Endodermal cell (in vitro differentiated cells): Measurements from ENCODE around the gene WDR38. TPM values are rescaled to one million over a fixed set of nuclear protein-coding genes. Genes with fewer than 3 reads are reported as not detected.

Experiments used
- DNase-seq: peaks from one replicate; pipeline ENCODE4 v3.0.0-alpha.2; 2017
- H3K27ac ChIP-seq: 2 replicates; pipeline ENCODE4 v1.5.1; 2013; ENCODE audit warnings: mild to moderate bottlenecking, low read depth, low read length, moderate library complexity
- H3K27me3 ChIP-seq: 2 replicates; pipeline ENCODE4 v1.6.1; 2013; ENCODE audit warnings: mild to moderate bottlenecking, low read length, moderate library complexity; ENCODE audit not compliant: insufficient read depth, control insufficient read depth, poor library complexity, severe bottlenecking
- H3K36me3 ChIP-seq: 2 replicates; pipeline ENCODE4 v1.7.0; 2013; ENCODE audit warnings: mild to moderate bottlenecking, low read length, moderate library complexity; ENCODE audit not compliant: control insufficient read depth, insufficient read depth
- H3K4me1 ChIP-seq: one replicate; pipeline ENCODE4 v1.7.0; 2013; ENCODE audit warnings: low read length; ENCODE audit not compliant: control insufficient read depth, insufficient read depth
- H3K4me3 ChIP-seq: 2 replicates; pipeline ENCODE4 v1.5.1; 2013; ENCODE audit warnings: mild to moderate bottlenecking, low read length, moderate library complexity
- H3K9ac ChIP-seq: 2 replicates; pipeline ENCODE4 v1.6.1; 2013; ENCODE audit warnings: mild to moderate bottlenecking, low read length, moderate library complexity; ENCODE audit not compliant: poor library complexity, severe bottlenecking; ENCODE audit errors: extremely low read depth
- H3K9me3 ChIP-seq: 2 replicates; pipeline ENCODE4 v1.6.1; 2013; ENCODE audit warnings: mild to moderate bottlenecking, low read length, moderate library complexity; ENCODE audit not compliant: control insufficient read depth
- H3K27ac Mint-ChIP-seq: 2 replicates; pipeline ENCODE4 v1.8.0; 2020; ENCODE audit warnings: mixed read lengths
- H3K27me3 Mint-ChIP-seq: 2 replicates; pipeline ENCODE4 v1.8.0; 2021; ENCODE audit warnings: mild to moderate bottlenecking, mixed read lengths; ENCODE audit not compliant: insufficient read depth
- H3K36me3 Mint-ChIP-seq: 2 replicates; pipeline ENCODE4 v1.8.0; 2020; ENCODE audit warnings: low read depth, mixed read lengths
- H3K4me1 Mint-ChIP-seq: 2 replicates; pipeline ENCODE4 v1.8.0; 2020; ENCODE audit warnings: mixed read lengths
- H3K4me3 Mint-ChIP-seq: 2 replicates; pipeline ENCODE4 v1.8.0; 2020; ENCODE audit warnings: mild to moderate bottlenecking, moderate library complexity, mixed read lengths
- H3K9me3 Mint-ChIP-seq: 2 replicates; pipeline ENCODE4 v1.8.0; 2020; ENCODE audit warnings: mild to moderate bottlenecking, mixed read lengths
- WGBS, 2 experiments: methylation state at CpG; one replicate each; pipeline versions ENCODE4 v1.1.5 to v1.1.7; 2013; ENCODE audit warnings: missing lambda C conversion rate in 2 of 2, mixed read lengths in 1 of 2; ENCODE audit not compliant: insufficient coverage in 1 of 2, insufficient read length in 1 of 2; 5-methylcytosine and 5-hydroxymethylcytosine counted together
- total RNA-seq, 2 donors: library from RNA; stranded (reverse); fragmentation: NEBNext Ultra II Directional in 1 of 2; extraction: Animal tissue kit (Norgen Biotek cat#: 25700) in 1 of 2; gene quantifications; 2 replicates in 1 of 2; 3 replicates in 1 of 2; pipeline ENCODE4 v1.2.1, GENCODE V29; 2021
- TF ChIP-seq, protein P1 (sequence below): fragments of 200-600 bp; sonication (generic); conservative IDR thresholded peaks from 2 replicates; pipeline ENCODE4 v1.5.0; 2021; ENCODE audit warnings: antibody characterized with exemption, mild to moderate bottlenecking

WDR38 gene
- total RNA-seq, 2 donors from 2014 or later = not detected

DNA sequence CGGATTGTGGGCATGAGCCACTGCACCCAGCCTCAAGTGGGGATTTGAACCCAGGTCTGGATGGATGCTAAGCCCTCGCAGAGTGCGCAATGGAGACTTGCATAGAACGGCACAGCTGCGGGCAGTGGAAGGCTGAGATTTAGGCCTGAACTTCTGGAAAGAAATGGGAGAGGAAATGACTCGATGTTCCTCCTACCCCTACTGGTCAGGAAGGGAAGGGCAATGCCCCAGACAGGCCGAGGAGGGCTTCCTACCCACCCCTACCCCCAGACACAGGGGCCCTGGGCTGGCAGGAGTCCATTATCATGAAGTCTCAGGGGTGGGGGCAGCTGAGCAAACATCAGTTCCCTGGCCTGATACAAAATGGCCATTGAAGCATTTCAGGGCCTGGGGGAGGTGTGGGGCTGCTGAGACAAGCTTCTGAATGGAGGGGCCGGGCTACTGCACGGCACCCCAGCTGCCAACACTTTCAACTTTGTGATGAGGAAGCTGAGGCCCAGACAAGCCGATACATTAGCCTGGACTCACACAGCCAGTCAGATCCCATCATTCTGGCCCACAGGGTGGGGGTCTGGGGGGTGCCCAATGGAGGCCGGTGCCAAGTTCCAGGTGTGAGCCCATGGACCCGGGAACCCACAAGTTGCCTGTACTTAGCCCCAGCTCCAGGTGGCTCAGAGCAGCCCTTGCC is 13.5 kb upstream of the WDR38 start:
- Mint-ChIP-seq H3K36me3 (no peaks in the 10 kb centered on the region), H3K4me3 (no peak overlapping the region), H3K4me1 (no peaks in the 10 kb centered on the region), H3K27ac (peak overlapping the region; percentile 81), H3K27me3 (no peaks in the 10 kb centered on the region), H3K9me3 (no peaks in the 10 kb centered on the region)
- DNase-seq = peak; percentile 89
- Histone ChIP-seq H3K9ac (no peak overlapping the region), H3K4me3 (no peak overlapping the region), H3K9me3 (no peaks in the 10 kb centered on the region), H3K4me1 (peaks cover 6% of the 10 kb centered on the region), H3K27ac (no peak overlapping the region), H3K27me3 (no peaks in the 10 kb centered on the region), H3K36me3 (no peaks in the 10 kb centered on the region)
- WGBS, 2 experiments = 77% methylated on average over 11 to 12 of the region's 12 CpGs
- TF ChIP-seq, protein P1, sequence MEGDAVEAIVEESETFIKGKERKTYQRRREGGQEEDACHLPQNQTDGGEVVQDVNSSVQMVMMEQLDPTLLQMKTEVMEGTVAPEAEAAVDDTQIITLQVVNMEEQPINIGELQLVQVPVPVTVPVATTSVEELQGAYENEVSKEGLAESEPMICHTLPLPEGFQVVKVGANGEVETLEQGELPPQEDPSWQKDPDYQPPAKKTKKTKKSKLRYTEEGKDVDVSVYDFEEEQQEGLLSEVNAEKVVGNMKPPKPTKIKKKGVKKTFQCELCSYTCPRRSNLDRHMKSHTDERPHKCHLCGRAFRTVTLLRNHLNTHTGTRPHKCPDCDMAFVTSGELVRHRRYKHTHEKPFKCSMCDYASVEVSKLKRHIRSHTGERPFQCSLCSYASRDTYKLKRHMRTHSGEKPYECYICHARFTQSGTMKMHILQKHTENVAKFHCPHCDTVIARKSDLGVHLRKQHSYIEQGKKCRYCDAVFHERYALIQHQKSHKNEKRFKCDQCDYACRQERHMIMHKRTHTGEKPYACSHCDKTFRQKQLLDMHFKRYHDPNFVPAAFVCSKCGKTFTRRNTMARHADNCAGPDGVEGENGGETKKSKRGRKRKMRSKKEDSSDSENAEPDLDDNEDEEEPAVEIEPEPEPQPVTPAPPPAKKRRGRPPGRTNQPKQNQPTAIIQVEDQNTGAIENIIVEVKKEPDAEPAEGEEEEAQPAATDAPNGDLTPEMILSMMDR = peak; percentile 83

DNA sequence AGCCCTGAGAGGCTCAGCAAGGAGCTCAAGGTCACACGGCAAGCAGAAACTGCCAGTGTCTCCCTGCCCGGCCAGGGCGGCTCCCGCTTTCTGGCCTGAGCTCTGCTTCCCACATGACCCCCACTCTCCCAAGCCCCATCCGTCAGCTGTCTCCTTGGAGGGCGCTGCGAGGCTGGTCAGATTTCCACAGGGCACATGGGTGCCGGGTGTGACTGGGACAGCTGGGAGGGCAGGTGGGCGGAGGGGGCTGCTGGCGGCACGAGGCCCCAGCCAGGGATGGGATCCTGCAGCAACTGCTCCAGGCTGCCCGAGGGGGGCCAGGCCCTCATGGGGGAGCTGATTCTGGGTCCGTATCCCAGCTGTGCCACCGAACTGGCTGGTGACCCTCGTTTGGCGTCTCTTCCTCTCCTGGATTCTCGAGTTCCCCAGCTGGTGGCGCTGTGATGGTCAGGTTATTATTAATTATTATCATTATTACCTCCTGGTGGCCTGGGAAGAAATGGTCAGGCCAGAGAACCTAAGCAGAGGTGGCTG is 12.9 kb upstream of the WDR38 start:
- peak; percentile 77 for DNase-seq
- Histone ChIP-seq H3K9ac (no peak overlapping the region), H3K4me1 (peaks cover 6% of the 10 kb centered on the region), H3K36me3 (no peaks in the 10 kb centered on the region), H3K4me3 (no peak overlapping the region), H3K9me3 (no peaks in the 10 kb centered on the region), H3K27me3 (no peaks in the 10 kb centered on the region), H3K27ac (no peak overlapping the region)
- Mint-ChIP-seq H3K27ac (no peak overlapping the region), H3K27me3 (no peaks in the 10 kb centered on the region), H3K36me3 (no peaks in the 10 kb centered on the region), H3K4me1 (peaks cover under 1% of the 10 kb centered on the region), H3K4me3 (no peak overlapping the region), H3K9me3 (no peaks in the 10 kb centered on the region)
- WGBS, 2 experiments = 83 to 93% methylated on average over 9 to 17 of the region's 18 CpGs
- TF ChIP-seq, protein P1 = peak; percentile 77

DNA sequence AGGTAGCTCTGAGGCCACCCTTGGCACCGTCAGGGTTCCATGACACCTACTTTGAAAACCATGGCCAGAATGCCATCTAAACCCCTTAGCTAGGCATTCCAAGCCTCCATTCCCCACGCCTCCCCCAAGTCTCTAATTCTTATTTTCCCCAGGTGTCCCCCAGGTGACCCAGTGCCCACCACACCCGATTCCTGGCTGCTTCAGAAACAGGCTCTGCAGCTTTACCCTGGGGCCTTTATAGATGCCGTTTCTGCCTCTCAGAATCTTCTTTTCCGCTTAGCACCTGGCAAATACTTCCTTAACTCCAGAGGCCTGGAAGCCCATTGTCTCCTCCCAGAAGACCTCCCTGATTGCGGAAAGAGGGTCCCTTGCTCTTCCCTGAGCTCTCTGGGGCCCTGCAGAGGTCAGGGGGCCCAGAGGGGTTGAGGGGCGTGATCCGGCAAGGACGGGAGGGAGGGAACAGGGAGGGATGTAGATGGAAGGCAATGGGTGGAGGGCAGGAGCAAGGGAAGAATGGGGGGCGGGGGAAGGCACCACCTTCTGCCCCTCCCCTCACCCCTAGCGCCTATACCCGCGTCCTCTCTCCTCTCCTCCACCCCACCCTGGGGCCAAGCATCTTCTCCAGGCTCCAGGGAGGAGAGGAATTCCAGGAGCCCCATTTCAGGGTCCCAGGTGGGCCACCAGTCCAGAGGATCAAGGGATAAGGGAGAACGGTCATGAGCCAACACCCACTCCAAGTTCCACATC is 12.0 kb upstream of the WDR38 start:
- Histone ChIP-seq H3K9ac (no peak overlapping the region), H3K9me3 (no peaks in the 10 kb centered on the region), H3K27ac (no peak overlapping the region), H3K27me3 (no peaks in the 10 kb centered on the region), H3K36me3 (no peaks in the 10 kb centered on the region), H3K4me1 (peaks cover 6% of the 10 kb centered on the region), H3K4me3 (no peak overlapping the region)
- Mint-ChIP-seq H3K4me3 (no peak overlapping the region), H3K36me3 (no peaks in the 10 kb centered on the region), H3K27ac (no peak overlapping the region), H3K4me1 (peaks cover 5% of the 10 kb centered on the region), H3K9me3 (no peaks in the 10 kb centered on the region), H3K27me3 (no peaks in the 10 kb centered on the region)
- DNase-seq = no peak
- WGBS, 2 experiments = 91 to 100% methylated on average over 3 to 13 of the region's 14 CpGs
- TF ChIP-seq, protein P1 = no peak
